ENCODE data around the gene MCC.

GRCh38 chr5:113044776-113045465 is 443.3 kb downstream of the MCC start:
- TF ChIP-seq CTCF (conservative IDR thresholded peaks at IDR 0.05; ENCODE audit: low read length) (no peak), EZH2phosphoT487 (IDR thresholded peaks at IDR 0.05; ENCODE audit: borderline replicate concordance, low read depth, low read length) (no peak)
